HG02970 (cell line): ENCODE data around the gene NFE2L1.

ENCODE experiments used
- ATAC-seq: cut with Tn5 transposase; IDR thresholded peaks from one replicate; pipeline ENCODE4 v1.9.1; 2021; ENCODE audit warnings: mild to moderate bottlenecking, moderate library complexity, moderate number of reproducible peaks; ENCODE audit not compliant: unreplicated experiment, low FRiP score

Gene NFE2L1

DNA sequence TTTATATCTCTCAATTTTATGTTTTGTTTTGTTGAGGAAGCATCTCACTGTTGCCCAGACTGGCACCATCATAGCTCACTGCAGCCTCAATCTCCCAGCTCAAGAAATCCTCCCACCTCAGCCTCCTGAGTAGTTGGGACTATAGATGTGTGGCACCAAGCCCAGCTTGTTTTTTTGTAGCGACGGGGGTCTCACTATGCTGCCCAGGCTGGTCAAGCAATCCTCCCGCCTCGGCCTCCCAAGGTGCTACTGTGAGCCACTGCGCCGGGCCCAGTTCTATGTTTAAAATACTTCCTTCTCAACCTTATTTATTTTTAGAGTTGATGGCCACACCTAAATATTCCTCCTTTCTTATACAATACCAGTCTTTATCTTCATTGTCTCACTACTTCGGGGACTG, 1.9 kb upstream of the NFE2L1 start:
- ATAC-seq = no peak

DNA sequence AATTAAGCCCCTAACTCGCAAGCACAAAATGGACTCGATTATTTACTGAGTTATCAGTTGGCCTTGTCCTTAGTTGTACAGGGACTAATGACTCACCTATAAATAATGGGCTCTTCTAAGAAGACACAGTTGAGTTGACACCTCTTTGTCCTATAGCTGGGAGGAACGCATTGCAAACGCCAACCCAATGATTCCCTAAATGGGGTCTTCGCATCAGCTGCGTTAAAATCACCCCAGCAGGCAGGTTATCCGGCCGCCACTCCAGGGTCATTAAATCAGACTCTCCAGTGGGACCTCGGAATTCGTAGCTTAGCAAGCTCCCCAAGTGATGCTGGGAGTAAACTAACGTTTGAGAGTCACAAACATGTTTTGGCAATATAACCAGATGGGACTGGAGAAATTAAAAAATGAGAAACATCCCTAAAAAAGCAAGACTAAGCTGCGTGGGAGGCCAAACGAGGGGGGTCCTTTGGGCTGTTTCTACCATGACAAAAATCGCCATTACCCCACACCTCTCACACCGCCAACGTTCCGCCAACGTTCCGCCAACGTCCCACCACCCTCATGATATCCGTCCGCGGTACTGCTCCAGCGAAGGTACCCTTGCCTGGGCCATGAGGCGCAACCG, 932 bp upstream of the NFE2L1 start:
- ATAC-seq = no peak

DNA sequence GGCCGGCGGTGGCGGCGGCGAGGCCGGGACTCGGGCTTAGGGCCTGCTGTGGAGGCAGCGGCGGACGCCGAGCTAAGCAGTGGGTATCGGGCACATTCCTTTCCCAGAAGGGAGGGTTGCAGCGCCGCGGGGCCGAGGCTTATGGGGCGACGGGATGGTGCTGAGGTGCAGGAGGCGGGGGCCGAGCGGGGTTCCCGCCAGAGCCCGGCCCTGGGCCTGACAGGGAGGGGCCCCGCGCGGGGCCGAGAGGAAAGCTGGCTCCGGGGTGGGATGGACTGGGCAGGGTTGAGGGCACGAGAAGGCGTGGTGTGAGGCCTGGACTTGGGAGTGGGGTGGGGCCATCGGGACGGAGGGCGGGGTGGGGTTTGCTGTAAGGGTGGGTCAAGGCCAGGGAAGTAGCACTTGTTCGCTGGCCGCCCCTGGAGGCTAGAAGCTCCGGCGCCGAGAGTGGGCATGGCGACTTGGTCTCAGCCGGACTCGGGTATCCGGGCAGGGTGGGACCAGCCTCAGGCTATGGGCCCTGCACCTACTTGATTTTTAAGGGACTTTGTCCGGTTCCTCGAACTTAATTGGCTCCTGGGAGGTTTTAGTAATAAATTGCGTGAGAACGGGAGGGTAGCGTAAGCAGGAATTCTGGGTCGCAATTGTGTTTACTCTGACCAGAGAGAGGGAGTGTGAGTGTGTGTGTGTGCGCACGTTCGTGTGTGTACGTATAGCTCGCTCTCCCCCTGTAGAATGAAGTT, 396 bp downstream of the NFE2L1 start:
- peak; percentile 40 for ATAC-seq

DNA sequence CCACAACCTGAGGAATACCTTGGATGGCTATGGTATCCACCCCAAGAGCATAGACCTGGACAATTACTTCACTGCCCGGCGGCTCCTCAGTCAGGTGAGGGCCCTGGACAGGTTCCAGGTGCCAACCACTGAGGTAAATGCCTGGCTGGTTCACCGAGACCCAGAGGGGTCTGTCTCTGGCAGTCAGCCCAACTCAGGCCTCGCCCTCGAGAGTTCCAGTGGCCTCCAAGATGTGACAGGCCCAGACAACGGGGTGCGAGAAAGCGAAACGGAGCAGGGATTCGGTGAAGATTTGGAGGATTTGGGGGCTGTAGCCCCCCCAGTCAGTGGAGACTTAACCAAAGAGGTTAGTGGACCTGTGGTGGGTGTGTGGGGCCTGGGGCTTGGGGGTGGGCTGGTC, 3.1 kb downstream of the NFE2L1 start:
- ATAC-seq = no peak

DNA sequence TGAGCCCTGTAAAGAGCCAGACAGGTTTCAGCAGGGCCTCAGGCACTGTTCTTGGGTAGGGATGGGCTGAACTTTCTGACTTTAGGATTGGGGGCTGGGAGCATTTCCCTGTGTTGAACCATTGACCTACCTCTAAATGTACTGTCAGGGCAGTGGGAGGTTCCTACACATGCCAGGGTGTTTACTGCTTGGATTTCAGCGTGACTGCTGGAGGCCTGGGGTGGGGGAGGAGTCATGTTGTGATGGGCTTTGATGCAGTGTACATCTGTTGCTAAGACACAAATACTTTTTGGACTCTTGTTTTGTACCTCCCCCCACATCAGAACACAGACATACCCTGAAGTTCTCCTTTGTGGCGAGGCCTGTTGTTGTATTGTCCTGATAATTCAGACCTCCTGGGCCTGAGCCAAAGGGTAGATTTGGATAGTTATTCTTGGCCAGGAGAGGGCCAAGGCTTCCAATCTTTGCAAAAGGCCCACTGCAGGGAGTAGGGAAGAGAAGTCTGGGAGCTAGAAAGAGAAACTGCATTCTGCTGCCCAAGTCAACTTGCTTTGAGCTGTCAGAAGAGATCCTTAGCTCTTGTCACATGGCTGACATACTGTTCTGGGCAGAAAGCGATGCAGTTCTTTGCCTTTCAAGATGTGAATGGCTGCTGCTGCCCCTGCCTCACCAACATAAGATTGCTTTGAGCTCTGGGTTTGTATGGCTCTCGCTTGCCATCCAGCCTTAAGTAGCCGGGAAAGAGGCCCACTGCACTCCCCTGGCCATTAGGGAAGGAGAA, 3.7 kb downstream of the NFE2L1 start:
- no peak for ATAC-seq

DNA sequence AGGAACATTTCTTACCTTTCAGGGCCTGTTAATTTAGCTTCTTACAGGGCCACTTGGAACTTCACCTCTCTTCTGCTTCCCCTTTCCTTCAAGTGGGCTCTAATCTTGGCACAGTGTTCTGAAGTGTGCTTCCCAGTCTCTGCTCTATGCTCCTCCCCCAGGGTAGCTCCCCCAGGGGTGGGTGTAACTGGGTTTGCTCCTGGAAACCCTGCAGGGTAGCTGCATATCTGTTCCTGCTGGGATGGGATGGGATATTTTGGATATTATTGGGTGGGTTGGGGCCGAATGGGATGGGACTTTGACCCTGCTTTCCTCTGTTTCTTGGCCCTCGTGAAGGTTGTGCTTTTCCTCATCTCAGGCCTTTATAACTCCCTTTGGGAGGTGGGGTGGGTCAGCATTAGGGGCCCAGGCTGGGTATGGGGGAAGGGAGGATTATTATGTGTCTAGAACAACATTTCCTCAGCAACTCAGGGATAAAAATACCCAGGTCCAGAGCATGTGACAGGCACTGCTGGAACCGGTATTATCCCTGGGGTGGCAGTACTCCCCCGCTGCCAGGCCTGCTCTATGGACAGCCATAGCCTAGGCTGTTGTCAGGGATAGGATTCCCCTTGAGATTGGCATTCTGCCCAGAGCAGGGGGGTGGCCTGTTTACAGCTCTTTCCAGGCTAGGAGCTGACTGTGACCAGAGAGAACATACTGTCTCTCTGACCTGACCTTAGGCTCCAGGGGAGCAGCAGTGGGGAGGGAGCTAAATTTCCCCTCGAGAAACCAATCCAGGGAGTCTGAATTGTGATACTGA, 5.0 kb downstream of the NFE2L1 start:
- no peak for ATAC-seq

DNA sequence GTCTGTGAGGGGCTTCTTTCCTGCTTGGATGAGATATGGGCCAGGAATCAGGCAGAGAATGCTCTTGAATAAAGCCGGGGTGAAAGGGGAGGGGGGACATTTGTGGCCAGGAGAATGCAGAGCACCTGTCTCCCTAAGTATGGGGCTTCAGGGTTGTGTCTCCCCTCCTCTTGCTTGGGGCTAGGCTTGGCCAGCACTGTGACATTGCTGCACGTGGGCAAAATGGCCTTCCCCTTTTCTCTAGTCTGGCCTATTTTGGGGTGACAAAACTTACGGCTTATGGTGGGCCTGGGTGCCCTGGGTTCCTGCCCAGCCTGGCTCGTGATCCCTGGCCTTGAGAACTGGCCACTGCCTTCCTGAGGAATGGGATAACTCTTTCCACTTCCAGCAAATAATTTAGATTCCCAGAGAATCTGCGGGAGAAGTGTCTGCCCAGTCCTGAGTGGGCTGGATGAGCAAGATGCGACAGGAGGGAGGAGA, 5.6 kb downstream of the NFE2L1 start:
- ATAC-seq = no peak

DNA sequence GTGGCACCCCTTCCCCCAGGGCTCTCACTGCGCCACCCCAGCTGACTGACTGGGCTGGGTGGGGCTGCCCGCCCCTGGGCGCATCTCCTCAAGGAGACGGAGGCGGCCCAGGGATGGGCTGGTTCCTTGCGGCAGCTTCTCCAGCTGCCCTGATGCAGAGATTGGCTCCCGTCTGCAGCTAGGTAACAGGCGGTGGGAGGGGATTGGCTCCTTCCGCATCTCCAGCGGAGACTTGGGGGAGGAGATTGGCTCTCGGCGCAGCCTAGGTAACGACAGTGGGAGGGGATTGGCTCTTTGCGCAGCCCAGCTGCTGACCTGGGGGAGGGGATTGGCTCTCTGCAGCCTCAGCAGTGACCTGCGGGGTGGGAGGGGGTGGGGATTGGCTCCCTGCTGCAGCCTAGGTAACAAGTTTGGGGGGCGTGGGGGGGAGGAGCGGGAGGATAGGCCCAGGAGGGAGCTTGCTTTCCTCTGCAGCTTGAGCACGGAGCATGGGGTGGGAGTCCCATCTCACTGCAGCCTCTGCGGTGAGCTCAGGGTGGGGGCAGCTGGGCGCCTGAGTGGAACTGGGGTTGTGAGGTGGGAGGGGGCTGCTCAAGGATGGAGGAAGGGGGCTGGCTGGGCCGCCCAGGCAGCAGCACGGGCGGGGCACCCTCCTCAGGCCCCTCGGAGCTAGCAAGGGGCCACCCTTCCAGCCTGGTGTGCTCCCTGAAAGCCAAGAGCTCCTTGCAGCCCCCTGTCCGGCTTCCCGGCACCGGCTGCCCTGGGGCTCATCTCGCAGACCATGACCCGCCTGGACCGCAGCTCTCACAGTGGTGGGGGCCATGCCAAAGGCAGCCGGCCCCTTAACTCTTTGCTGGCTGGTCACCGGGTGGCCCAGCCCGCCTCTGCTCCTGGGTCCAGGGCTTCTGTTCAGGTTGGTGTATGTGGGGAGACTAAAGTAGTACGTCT, 6.4 kb downstream of the NFE2L1 start:
- no peak for ATAC-seq

DNA sequence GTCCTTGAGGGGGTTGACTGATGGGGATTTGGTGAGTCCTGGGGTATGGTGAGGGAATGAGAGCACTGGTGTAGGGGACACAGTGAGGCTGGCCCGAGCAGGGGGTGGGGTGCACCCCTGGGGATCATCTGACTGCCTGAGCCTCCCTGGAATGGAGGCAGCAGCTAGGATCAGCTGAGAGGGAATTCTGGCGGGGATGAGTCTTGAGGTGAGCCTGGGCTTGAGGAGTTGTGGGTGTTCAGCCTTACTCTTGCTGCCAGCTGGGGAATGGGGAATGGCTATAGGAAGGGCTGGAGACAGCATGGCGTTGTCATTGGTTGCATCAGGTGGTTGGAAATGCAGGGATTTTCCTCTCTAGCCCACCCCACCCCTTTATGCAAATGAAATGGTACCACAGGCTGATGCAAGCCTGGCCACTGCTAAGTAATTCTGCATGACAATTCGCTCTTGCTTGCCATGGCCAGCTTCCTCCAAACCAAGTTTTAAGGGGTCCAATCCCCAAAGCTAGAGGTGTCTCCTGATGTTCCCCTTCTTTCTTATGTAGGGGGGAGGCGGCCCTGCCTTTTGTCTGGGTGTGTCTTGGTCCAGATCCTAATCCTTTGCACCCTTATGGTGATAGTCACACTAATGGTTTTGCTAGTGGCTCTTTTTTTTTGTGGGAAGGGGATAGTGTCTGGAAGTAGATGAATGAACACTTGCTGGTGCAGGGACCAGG, 7.5 kb downstream of the NFE2L1 start:
- ATAC-seq = no peak

DNA sequence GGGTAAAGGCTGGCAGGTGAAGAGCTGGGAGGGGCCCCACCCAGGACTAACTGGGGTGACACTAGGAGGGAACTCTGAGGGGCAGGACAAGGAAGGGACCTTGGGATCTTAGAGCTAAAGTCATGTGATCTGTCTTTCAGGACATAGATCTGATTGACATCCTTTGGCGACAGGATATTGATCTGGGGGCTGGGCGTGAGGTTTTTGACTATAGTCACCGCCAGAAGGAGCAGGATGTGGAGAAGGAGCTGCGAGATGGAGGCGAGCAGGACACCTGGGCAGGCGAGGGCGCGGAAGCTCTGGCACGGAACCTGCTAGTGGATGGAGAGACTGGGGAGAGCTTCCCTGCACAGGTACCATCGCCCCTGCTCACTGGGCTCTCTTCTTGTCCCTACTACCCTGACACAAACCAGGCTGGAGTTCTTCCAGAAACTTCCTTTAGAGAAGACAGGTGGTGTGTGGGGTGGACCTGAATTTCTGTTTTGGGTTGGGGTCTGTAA, 8.1 kb downstream of the NFE2L1 start:
- no peak for ATAC-seq

DNA sequence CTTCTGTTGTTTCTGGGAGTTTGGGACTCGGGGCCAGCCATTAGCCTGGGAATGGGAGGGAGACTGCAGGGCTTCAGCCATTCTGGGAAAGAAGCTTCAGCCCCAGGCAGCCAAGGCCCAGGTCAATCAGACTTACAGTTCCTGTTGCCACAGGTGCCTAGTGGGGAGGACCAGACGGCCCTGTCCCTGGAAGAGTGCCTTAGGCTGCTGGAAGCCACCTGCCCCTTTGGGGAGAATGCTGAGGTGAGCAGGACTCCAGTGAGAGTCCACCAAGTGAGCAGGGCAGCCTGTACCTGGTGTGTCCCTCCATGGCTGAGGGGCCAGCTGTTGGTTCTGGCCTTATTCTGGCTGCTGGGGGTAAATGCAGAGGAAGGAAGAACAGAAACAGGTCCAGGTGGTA, 8.7 kb downstream of the NFE2L1 start:
- no peak for ATAC-seq

DNA sequence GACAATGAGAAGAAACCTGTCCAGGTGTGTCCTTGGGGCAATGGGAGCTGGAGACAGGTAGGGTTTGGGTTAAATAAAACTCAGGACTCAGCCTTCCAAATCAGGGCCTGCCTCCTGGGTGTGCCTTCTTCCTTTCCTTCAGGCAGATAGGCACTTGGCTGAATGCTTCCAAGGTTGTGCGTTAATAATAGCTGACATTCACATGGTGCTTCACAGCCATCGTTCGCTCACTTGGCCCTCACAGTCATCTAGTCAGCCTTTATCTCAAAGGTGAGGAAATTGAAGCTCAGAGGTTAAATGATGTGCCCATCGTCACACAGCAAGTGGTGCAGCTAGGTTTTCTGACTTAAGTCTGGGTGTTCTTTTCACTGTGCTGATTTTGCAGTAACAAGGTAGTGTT, 9.5 kb downstream of the NFE2L1 start:
- ATAC-seq = no peak

DNA sequence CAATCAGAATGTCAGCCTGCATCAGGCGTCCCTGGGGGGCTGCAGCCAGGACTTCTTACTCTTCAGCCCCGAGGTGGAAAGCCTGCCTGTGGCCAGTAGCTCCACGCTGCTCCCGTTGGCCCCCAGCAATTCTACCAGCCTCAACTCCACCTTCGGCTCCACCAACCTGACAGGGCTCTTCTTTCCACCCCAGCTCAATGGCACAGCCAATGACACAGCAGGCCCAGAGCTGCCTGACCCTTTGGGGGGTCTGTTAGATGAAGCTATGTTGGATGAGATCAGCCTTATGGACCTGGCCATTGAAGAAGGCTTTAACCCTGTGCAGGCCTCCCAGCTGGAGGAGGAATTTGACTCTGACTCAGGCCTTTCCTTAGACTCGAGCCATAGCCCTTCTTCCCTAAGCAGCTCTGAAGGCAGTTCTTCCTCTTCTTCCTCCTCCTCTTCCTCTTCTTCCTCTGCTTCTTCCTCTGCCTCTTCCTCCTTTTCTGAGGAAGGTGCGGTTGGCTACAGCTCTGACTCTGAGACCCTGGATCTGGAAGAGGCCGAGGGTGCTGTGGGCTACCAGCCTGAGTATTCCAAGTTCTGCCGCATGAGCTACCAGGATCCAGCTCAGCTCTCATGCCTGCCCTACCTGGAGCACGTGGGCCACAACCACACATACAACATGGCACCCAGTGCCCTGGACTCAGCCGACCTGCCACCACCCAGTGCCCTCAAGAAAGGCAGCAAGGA, 10.4 kb downstream of the NFE2L1 start:
- ATAC-seq = no peak

DNA sequence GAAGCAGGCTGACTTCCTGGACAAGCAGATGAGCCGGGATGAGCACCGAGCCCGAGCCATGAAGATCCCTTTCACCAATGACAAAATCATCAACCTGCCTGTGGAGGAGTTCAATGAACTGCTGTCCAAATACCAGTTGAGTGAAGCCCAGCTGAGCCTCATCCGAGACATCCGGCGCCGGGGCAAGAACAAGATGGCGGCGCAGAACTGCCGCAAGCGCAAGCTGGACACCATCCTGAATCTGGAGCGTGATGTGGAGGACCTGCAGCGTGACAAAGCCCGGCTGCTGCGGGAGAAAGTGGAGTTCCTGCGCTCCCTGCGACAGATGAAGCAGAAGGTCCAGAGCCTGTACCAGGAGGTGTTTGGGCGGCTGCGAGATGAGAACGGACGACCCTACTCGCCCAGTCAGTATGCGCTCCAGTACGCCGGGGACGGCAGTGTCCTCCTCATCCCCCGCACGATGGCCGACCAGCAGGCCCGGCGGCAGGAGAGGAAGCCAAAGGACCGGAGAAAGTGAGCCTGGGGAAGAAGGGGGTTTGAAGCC, 11.0 kb downstream of the NFE2L1 start:
- ATAC-seq = no peak

DNA sequence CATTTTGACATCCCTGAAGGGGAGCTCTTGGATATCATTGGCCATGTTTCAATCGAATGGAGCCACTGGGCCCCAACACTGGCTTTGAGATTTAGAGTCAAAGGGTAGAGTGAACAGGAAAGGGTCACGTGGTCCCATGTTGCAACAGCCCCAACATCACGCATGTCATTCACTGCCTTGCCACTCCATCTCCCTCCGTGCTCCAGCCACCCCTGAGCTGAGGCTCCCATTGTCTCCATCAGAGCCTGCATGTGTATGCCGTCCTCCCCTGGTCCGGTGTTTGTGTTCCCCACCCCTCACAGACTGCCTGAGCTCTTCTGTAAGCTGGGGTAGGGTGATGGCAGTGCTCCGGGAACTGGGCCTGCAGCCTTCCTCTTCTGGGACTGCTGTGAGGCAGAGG, 12.1 kb downstream of the NFE2L1 start:
- no peak for ATAC-seq

DNA sequence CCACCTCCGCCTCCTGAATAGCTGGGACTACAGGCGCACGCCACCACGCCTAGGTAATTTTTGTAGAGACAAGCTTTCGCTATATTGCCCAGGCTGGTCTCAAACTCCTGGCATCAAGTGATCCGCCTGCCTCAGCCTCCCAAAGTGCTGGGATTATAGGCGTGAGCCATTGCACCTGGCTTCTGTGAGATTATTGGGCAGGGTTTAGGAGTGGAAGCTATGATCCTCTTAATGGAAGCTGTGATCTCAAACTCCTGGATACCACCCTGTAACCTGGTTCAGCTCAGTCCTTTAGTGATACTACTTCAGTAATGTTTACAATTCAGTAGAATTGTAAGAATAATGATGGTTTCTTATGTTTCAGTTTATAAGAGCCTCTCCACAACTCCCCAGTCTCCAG, 14.1 kb downstream of the NFE2L1 start:
- no peak for ATAC-seq

DNA sequence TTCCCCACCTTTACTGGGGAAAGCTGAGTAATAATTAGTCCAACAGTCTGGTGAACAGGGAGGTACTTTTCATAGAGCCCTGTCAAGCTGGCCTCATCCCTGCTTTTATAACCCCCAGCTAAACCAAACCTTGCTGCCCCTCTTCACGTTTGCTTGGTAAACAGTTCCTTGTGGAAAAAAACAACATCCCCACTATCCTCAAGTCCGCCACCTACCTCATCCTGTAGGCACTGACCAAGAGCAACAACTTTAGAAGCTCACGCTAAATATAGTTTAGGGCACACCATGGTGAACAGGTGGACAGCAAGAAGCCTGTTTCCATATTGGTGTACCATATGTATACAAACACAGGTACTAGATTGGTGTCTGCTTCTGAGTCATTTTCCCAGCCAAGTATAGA, 16.5 kb downstream of the NFE2L1 start:
- ATAC-seq = no peak

DNA sequence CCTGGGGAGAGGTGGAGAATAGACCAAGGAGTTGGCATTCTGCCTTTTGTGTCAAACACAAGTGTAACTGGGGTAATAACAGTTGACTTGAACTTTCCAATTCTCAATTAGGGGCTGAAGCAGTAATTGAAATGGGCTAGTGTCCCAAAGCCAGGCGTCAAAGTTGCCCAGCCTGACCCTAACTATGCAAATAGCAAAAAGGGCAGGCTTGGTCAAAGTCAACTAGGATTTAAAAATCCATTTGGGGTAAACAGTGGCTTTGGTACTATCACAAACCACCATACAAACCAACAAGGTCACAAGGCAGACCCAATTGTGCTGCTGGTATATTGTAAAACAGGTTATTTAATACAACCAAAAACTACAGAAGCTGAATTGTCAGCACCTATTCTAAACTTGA, 18.0 kb downstream of the NFE2L1 start:
- no peak for ATAC-seq
